ENCODE data around the gene RAB25. TPM values are rescaled to one million over a fixed set of nuclear protein-coding genes. Genes with fewer than 3 reads are reported as not detected.

Gene RAB25
- polyA plus RNA-seq, 2 of the 4 experiments (the other 2 are of a cell fraction) = not detected

DNA sequence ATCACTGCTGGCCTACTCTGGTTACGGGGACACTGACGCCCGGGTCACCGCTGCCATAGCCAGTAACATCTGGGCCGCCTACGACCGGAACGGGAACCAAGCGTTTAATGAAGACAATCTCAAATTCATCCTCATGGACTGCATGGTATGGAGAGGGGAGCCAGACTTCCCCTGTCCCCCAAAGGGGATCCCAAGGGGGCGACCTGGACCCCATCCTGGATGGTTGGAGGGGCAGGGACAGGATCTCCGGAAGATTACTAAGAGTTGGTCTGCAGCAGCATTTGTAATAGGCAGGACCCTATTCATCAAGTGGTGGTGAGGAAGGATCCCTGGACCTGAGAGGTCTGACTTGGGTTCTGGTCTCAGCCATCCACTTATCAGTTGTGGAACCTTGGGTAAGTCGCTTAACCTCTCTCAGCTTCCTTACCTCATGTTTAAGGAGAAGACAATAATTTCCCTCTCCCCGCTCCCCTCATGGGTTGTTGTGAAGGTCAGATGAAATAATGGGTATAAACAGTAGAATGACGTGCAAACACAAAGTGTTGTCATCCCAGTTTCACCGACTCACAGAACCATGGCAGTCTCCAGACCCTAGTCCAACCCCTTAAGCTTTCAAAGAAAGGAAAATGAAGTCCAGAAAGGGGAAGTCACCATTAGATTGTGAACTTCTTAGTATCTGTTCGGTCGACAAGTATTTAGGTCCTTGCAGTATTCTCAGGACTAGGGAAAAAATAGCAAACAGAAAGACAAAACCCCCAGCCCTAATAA lies 5.5 kb upstream of the RAB25 start:
- ATAC-seq = no peak
- DNase-seq (ENCODE audit: low read depth in 1 of 2, low spot score in 1 of 2) = no peak
- no peak for TF ChIP-seq CHD2 (IDR thresholded peaks at IDR 0.05; ENCODE audit: low read length, partially characterized antibody)
- TF ChIP-seq BCL3 (IDR thresholded peaks at IDR 0.05) = no peak
- TF ChIP-seq, protein P1, sequence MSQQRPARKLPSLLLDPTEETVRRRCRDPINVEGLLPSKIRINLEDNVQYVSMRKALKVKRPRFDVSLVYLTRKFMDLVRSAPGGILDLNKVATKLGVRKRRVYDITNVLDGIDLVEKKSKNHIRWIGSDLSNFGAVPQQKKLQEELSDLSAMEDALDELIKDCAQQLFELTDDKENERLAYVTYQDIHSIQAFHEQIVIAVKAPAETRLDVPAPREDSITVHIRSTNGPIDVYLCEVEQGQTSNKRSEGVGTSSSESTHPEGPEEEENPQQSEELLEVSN (IDR thresholded peaks at IDR 0.05; ENCODE audit: borderline replicate concordance, low read depth) = no peak
- no peak for TF ChIP-seq ZSCAN20 (CRISPR knock-in tag; IDR thresholded peaks at IDR 0.05)
- no peak for TF ChIP-seq JUNB (IDR thresholded peaks at IDR 0.05)
- no peak for TF ChIP-seq CBX2 (IDR thresholded peaks at IDR 0.05; ENCODE audit: borderline replicate concordance, low read depth)
- no peak for TF ChIP-seq ZFP36 (IDR thresholded peaks at IDR 0.05; ENCODE audit: borderline replicate concordance, partially characterized antibody)
- no peak for FAIRE-seq
- Histone ChIP-seq H3K27ac (peak overlapping the region; percentile 94 to 97), H3K4me1 (peaks cover 10% of the 10 kb centered on the region; the same call in 2 of the 3 replicates), H3K4me3 (peak overlapping the region; percentile 85), H3K9me3 (no peaks in the 10 kb centered on the region), H3K4me2 (peak overlapping the region; percentile 91)
- WGBS (ENCODE audit: missing lambda C conversion rate) = 26% methylated on average over 17 of the region's 17 CpGs
- ChIA-PET CTCF (interaction anchor here (1.7 to 4.8 kb wide), 2 partner anchors 12 to 117 kb away, joined by 3 to 33 read pairs; no protein-coding TSS in a partner anchor), POLR2A (no interaction called here)

- Histone ChIP-seq H3K9me3 (no peaks in the 10 kb centered on the region), H3K4me3 (no peak overlapping the region), H3K4me1 (peaks cover 10% of the 10 kb centered on the region; the same call in 2 of the 3 replicates), H3K27ac (no peak overlapping the region), H3K4me2 (no peak overlapping the region; the same call in 2 of the 3 replicates)
- TF ChIP-seq, protein P2, sequence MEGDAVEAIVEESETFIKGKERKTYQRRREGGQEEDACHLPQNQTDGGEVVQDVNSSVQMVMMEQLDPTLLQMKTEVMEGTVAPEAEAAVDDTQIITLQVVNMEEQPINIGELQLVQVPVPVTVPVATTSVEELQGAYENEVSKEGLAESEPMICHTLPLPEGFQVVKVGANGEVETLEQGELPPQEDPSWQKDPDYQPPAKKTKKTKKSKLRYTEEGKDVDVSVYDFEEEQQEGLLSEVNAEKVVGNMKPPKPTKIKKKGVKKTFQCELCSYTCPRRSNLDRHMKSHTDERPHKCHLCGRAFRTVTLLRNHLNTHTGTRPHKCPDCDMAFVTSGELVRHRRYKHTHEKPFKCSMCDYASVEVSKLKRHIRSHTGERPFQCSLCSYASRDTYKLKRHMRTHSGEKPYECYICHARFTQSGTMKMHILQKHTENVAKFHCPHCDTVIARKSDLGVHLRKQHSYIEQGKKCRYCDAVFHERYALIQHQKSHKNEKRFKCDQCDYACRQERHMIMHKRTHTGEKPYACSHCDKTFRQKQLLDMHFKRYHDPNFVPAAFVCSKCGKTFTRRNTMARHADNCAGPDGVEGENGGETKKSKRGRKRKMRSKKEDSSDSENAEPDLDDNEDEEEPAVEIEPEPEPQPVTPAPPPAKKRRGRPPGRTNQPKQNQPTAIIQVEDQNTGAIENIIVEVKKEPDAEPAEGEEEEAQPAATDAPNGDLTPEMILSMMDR (IDR thresholded peaks at IDR 0.05) = no peak
- TF ChIP-seq, protein P3, sequence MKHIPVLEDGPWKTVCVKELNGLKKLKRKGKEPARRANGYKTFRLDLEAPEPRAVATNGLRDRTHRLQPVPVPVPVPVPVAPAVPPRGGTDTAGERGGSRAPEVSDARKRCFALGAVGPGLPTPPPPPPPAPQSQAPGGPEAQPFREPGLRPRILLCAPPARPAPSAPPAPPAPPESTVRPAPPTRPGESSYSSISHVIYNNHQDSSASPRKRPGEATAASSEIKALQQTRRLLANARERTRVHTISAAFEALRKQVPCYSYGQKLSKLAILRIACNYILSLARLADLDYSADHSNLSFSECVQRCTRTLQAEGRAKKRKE (CRISPR knock-in tag; IDR thresholded peaks at IDR 0.05; ENCODE audit: low read depth) = no peak
- no peak for TF ChIP-seq CBX2 (IDR thresholded peaks at IDR 0.05; ENCODE audit: borderline replicate concordance, low read depth)
- TF ChIP-seq MAX (IDR thresholded peaks at IDR 0.05) = no peak
- TF ChIP-seq EHF (CRISPR knock-in tag; IDR thresholded peaks at IDR 0.05) = no peak
- no peak for TF ChIP-seq BCL3 (IDR thresholded peaks at IDR 0.05)
- TF ChIP-seq RARB (CRISPR knock-in tag; IDR thresholded peaks at IDR 0.05) = no peak
- no peak for TF ChIP-seq CBX8 (IDR thresholded peaks at IDR 0.05)
- no peak for TF ChIP-seq KDM1A (IDR thresholded peaks at IDR 0.05; ENCODE audit: low read depth)
- no peak for TF ChIP-seq RFX5 (IDR thresholded peaks at IDR 0.05)
- TF ChIP-seq, protein P4, sequence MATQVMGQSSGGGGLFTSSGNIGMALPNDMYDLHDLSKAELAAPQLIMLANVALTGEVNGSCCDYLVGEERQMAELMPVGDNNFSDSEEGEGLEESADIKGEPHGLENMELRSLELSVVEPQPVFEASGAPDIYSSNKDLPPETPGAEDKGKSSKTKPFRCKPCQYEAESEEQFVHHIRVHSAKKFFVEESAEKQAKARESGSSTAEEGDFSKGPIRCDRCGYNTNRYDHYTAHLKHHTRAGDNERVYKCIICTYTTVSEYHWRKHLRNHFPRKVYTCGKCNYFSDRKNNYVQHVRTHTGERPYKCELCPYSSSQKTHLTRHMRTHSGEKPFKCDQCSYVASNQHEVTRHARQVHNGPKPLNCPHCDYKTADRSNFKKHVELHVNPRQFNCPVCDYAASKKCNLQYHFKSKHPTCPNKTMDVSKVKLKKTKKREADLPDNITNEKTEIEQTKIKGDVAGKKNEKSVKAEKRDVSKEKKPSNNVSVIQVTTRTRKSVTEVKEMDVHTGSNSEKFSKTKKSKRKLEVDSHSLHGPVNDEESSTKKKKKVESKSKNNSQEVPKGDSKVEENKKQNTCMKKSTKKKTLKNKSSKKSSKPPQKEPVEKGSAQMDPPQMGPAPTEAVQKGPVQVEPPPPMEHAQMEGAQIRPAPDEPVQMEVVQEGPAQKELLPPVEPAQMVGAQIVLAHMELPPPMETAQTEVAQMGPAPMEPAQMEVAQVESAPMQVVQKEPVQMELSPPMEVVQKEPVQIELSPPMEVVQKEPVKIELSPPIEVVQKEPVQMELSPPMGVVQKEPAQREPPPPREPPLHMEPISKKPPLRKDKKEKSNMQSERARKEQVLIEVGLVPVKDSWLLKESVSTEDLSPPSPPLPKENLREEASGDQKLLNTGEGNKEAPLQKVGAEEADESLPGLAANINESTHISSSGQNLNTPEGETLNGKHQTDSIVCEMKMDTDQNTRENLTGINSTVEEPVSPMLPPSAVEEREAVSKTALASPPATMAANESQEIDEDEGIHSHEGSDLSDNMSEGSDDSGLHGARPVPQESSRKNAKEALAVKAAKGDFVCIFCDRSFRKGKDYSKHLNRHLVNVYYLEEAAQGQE (IDR thresholded peaks at IDR 0.05) = no peak
- no peak for TF ChIP-seq CHD4 (IDR thresholded peaks at IDR 0.05; ENCODE audit: borderline replicate concordance)
- no peak for TF ChIP-seq TP53 (CRISPR knock-in tag; IDR thresholded peaks at IDR 0.05)
- TF ChIP-seq ZFP36 (IDR thresholded peaks at IDR 0.05; ENCODE audit: borderline replicate concordance, partially characterized antibody) = no peak
- ChIA-PET POLR2A (no interaction called here), CTCF (interaction anchor here (1.7 to 4.8 kb wide), 2 partner anchors 11 to 118 kb away, joined by 3 to 33 read pairs; no protein-coding TSS in a partner anchor)
- WGBS (ENCODE audit: missing lambda C conversion rate) = 94% methylated on average over 1 of the region's 1 CpG
- DNase-seq (ENCODE audit: low read depth in 1 of 2, low spot score in 1 of 2) (no peak), ATAC-seq (no peak), FAIRE-seq (no peak)
These were observed 4.6 kb upstream of the RAB25 start for GRCh38 chr1:156056326-156056849.
